SKM-1 treated with dmso at 0.1 percent for 144 hours (cell line): ENCODE measurements around the gene SSTR5.

Experiments
- DNase-seq: peaks from one replicate; lab custom pipeline; 2025; ENCODE audit not compliant: unreplicated experiment; lab: John Stamatoyannopoulos, UW

SSTR5 gene

DNA sequence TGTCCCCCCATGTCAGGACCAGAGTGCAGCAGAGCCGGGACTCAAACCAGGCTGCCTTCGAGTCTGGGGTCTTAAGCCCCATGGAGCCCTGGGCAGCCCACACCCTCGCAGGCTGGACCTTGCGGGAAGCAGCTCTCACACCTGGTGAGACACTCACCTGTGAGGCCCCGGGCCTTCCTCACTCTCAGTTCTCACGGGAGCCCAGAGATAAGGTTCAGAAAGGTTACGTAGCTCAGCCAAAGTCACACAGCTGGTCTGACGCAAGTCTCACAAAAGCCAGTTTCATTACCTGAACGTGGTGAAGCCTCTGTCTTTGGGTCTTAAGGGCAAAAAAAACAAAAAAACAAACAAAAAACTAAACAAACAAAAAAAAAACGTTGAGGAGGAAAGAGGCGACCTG, 32.8 kb upstream of the SSTR5 start:
- DNase-seq, result no peak

DNA sequence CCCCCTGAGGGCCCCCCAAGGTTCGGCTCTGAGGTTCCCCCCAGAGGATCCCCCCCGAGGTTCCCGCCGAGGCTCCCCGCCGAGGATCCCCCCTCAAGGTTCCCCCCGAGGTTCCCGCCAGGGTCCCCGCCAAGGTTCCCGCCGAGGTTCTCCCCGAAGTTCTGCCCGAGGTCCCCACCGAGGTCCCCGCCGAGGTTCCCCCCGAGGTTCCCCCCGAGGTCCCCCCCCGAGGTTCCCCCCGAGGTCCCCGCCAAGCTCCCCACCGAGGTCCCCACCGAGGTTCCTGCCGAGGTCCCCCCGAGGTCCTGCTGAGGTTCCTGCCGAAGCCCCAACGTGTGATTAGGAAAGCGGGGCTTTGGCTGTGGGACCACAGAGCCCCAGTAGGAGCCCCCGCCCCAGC, 32.2 kb upstream of the SSTR5 start:
- no peak for DNase-seq

DNA sequence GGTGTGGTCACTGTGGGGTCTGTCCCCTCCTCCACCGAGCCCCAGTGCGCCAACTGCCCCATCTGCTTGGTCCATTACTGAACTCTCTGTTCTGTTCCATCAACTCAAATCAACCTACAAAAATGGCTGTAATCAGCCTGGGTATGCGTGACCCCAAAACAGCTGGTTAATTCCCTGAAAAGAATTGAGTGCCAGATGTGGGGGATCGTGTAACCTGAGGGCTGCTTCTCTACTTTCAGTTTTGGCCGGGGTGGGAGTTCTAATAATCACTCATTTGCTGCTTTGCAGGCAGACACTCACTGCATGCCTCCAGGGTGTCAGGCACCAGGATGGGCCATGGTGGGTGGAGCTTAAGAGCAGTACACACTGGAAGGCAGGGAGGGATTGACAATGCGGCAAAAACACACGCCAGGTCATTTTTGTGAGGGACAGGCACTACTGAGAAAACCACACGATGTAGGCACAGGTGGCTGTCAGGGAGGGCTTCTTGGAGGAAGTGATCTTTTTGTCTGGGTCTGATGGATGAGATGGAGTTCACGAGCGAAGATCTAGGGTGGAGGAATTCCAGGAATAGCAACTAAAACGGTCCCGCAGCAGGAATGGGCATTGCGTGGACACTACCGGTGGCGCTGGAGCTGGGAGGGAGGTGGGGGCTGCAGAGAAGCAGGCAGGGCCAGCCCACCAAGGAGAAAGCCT, 30.4 kb upstream of the SSTR5 start:
- DNase-seq, result no peak

DNA sequence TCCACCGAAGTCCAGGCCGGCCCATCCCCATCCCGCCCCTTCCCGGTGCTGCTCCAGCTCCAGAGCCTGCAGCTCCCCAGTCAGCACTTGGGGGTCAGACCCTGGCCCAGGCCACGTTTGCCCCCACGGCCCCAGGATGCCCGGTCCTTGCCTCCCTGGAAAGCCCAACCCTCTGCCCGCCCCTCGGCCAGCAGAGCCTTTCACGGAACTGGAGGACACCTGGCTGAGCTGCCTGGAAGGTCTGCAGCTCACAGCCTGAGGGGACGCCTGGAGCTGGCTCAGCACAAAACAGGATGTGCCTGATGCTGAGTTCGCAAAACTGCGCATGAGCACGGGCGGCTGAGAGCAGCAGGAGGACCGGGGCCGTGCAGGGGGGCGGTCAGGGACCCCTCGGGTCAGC, 29.7 kb upstream of the SSTR5 start:
- DNase-seq, result no peak

DNA sequence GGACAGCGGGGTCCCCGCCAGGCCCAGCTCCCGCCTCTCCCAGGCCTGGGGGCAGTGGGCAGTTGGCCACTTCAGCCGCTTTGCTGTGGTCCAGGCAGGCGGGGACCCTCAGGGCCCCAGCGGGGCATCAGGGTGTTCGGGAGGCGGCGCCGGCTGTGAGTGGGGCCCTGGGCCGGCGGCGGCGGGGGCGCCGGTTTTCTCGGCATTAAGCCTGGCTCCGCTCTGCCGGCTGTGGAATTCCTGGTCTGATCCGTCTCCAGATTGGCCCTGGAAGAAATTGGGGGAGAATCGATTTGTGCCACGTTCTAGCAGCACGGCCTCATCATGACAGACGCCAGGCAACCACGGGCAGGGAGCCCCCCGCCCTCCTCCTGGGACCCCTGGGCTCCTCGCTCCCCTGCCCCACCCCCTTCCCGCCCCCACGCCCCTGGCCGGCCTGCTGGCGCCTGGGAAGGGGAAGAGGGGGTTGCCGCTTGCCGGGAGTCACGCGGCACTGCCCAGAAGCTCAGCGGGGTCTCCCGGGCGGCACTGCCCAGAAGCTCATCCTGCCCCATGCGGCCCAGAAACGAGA, 28.6 kb upstream of the SSTR5 start:
- DNase-seq, result no peak

DNA sequence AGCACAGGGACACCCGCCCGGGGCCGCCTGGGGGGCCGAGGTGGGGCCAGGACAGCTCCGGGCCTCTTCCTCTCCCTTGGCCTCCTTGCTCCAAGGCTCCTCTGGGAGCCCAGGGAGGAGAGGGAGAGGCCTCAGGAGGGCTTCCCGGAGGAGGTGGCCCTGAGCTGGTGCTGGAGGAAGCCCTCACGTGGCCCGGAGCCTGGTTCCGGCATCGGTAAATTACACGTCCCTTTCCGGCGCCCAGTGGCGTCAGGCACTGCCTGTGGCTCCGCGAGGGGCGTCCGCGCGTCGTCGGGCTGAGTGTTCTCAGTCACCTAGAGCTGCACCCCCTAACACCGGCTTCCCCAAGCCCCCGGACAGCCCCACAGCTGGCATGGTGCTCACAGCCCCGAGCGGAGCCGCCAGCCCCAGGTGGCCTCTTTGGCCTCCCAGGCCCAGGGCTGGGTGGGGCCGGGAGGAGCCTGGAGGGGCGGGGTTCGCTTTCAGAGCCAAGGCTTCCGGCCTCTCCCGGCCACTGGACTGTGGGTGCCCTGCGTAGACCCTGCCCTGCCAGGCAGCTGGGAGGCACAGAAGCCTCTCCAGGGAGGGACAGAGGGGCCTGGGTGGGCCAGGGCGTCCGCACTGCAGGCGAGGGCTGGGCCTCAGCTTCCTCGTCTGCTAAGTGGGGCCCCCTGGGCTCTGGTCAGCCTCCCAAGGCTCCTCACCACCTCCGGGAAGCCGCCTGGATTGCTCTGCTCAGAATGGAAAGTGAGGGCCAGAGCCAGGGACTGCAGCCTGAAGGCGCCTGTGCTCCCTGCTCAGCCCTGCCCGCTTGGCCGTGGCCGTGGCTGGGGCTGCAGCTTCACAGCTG, 27.9 kb upstream of the SSTR5 start:
- no peak for DNase-seq

DNA sequence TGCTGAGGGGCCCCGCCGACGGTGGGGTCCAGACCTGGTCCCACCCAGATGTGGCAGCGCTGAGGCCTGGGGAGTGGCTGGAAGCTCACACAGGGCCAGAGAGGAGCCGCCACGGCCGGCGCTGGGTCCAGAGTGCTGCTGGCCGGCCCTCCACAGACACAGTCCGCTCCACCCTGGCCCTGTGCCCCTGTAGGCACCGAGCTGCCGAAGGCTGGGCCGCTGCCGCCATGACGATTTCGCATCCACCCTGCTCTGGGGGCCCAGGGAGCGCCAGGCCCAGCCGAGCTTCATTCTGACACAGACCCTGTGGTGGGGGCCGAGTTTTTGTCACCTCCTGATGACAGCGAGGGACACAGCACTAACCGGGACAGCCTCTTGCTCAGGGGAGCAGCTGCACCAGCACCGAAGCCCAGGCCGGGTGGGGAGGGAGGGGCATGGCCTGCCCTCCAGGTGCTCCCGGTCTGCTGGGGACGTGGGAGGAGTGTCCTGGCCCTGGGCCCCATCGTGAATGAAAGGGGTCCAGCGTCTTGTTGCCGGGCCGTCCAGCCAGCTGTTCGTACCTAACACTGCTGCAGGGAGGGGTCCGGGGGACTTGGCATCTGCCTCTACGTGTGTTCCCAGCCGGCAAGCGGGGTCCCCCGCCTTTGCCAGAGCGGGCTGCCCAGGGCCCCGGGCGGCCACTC, 27.1 kb upstream of the SSTR5 start:
- no peak for DNase-seq

DNA sequence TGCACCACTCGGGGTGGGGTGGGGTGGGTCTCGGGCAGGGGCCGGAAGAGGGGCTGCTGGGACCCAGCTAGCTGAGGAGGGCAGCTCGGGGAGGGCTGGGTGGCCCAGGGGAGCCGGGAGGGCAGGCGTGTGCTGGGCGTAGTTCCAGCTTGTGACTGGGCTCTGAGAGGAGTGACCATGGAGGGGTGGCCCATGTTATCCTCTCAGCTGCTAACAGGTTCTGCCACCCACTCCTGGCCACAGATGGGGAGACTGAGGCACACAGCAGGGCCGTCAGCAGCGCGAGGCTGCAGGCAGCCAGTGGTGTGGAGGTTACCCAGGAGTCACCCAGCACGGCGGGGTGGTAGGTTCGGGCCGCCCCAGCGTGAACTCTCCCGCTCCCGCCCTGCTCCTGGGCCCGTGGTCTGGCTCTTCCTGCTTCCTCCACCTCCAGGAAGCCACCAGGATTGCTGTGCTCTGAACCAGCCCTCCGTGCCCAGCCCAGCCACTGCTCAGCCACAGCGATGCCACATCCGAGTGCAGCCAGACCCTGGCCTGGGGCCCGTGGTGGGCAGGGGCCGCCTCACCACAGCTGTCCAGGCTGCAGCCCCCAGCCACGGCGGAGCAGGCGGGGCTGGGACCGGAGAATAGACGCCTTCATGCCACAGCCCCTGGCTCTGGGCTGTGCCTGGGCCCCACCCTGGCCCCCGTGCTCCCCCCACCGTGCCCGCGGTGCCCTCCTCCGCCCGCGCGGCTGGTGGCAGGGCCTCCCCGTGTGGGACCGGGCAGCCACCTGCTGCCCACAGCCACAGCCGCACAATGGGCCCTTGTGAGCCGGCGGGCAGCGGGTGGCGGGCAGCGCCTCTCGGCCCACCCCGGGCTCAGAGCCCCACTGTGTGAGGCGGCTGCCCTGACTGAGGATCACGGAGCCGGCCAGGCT, 26.3 kb upstream of the SSTR5 start:
- no peak for DNase-seq

DNA sequence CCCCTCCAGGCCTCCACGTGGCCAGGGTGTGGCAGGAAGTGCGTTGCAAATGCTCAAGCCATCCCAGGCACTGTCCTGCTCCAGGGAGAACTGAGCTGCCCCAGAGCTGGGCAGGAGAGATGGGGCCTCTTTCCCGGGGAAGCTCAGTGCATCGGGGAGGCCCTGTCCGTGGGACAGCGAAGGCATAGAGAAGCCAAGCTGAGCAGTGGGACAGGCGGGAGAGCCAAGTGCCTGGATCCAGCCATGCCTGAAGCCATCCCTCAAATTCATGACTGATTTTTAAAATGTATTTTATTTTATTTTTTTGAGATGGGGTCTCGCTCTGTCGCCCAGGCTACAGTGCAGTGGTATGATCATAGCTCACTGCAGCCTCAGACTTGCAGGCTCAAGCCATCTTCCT, 25.4 kb upstream of the SSTR5 start:
- no peak for DNase-seq

DNA sequence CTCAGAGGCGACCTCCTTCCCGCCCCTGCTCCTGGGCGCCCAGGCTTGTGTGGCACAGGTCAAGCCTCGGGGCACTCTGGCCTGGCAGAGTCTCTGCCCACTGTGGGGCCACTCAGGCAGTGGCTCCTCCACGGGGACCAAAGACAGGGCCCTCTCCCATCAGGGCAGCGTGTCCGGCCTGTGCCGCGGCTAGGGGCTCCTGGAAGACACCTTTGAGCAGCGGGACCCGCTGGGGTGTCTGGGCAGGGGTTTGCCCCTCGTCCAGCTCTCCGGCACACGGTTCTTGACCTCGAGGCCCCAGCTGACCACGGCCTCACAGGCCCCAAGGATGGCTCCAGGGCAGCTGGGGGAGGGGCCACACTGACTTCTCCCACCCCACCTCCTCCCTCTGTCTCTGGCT, 24.7 kb upstream of the SSTR5 start:
- no peak for DNase-seq

DNA sequence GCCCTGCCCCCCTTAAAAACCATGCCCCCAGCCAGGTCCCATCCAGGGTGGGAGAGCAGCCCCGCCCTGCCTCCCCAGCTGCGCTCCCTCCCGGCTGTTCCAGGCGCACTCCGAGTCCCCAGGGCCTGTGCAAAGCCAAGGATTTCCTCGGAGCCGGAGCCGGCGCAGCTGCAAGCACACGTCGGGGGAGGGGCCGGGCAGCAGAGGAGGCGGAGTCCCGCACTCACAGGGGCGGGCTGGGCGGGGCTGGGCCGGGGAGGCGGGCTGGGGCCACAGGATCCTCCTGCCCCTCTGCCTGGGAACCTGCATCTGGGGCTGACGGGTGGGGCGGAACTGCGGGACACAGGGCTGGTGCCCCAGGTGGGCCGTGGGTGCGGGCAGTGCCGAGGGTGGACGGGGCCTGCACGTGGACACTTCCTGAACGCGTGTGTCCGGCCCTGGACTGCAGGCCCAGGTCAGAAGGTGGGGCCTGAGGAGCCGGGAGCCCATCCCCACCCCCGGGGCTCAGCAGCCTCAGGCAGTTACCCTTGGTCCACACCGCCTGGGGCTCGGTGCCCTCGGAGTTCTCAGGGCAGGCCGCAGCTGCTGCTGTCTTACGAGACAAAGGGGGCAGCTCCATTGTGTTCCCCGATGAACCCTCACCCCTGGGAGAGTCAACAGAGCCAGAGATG, 24.0 kb upstream of the SSTR5 start:
- DNase-seq, result no peak

DNA sequence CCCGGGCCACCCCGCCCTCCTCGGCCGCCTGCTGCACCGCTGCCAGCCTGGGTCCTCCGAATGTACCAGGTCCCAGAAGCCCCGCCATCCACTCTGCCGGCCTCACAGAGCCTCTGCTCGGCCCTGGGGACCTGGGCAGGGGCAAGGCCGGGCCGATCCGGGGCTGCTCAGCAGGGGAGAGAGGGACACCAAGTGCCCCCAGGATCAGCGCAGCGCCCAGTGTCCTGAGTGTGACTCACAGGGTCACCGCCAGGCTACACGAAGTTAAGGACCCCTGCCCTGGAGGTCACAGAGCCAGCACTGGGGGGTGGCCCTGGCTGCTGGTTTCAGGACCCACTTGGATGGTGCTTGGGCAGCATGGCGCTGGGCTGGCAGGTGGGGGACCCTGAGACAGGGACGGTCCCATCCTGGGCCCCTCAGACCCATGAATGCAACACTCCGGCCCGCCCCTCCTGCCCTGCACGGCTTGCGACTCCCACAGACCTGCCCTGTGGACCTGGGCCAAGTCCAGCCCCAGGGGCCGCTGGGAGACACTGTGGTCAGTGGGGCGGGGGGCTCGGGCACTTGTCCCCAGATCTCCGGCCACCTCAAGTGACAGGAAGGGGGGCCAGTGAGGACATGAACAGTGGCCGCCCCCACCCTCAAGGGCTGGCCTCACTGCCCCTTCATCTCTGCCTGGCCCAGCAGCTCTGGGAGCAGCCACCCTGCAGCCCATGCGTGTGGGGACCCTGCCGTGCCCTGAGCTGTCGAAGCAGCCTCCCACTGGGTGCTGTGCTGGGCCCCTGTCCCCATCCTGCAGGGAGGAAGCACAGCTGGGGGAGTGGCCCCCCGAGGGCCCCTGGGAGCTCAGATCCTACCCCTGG, 23.2 kb upstream of the SSTR5 start:
- no peak for DNase-seq

DNA sequence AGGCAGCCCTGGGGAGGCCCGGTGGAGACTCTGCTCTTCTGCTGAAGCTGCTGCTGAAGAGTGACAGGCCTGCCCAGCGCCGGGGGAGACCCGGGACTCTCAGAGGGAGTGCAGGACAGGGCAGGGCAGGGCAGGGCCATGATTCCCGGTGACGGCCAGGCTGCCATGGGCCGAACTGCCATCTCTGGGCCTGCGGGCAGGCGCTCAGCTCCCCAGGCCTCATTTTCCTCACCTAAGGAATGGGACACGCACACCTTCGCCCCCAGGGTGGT, 22.6 kb upstream of the SSTR5 start:
- DNase-seq, result no peak

DNA sequence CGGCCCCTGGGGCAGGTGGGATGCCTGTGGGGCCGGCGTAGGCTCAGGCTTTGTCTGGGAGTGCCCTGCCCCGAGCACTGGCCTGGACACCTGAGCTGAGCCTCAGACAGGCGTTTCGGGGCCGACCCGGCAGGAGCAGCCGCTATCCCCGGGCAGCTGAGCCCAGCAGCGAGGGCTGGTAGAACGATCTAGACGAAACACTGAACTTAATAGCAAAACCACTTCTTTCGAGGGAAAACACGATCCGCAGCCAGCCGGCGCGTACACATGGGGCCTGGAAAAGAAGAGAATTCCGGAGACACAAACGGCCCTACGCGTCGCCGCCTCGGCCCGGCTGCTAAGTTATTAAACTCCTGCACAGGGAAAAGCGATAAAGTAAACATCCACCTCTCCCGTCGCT, 22.0 kb upstream of the SSTR5 start:
- DNase-seq, result no peak

DNA sequence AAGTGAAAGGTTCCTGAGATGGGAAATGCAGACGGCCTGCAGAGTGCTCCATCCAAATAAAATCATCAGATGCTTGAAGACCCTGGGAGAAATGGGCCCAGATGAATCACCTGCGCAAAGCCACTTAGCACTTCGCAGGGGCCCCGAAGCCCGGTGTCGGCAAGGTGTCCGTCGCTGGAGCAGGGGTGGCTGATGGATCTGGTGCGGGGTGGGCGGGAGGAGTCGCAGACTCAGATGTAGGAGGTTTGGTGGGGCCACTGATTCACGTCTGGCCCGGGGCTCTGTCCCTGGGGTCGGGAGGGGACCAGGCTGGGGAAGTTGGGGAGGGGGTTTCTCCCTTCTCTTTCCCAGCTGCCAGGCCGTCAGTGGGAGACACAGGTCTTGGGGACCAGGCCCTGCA, 21.6 kb upstream of the SSTR5 start:
- no peak for DNase-seq

DNA sequence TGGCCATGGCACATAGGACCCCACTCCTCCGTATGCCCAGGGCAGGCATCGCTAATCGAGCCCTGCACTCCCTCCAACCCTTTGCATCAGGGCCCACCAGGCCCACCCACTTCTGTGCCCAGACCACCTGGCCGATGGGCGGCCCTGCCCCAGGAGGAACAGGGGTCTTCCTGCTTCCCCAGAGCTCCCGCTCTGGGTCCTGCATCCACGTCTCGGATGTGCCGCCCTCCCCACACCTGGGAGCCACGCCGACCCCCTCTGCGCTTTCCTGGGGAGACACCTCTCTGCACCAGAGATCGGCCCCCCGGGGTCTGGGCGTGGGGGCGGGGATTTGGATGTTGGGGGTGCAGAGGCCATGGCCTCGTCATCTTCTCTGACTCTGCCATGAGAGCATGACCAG, 21.1 kb upstream of the SSTR5 start:
- DNase-seq, result no peak

DNA sequence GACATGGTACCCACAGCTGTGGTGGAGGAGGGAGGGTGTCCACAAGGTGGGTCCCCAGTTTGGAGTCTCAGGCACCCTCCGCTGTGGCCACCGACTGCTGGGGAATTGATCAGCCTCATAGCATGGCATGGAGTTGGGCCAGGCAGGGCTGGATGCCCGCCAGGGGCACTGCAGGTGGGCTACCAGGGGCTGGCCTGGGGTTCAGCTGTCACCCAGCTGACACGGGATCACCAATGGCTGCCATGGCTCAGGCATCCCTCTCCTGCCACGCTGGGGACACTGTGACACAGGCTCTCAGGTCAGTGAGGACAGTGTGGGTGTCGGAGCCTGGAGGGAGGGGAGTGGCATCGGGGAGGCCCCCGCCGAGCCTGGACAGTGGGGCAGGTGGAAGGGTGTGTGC, 19.8 kb upstream of the SSTR5 start:
- DNase-seq, result no peak

DNA sequence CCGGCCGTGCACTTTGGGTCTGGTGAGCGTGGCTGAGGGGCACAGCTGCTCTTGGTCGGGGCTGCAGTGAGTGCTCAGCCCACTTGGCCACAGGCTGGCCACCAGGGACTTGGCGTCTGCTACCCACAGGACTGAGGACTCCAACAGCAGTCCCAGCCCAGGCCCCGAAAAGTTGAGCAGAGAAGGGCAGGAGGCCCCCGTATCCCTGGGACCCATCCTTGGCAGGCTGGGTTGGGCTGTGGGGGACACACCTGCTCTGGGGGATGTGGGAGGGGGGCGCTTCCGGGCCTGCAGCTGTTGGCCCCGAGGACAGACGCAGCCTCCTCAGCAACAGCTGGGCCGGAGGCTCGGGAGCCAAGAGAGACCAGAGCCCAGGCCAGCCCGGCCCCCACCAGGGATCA, 19.4 kb upstream of the SSTR5 start:
- DNase-seq, result no peak

DNA sequence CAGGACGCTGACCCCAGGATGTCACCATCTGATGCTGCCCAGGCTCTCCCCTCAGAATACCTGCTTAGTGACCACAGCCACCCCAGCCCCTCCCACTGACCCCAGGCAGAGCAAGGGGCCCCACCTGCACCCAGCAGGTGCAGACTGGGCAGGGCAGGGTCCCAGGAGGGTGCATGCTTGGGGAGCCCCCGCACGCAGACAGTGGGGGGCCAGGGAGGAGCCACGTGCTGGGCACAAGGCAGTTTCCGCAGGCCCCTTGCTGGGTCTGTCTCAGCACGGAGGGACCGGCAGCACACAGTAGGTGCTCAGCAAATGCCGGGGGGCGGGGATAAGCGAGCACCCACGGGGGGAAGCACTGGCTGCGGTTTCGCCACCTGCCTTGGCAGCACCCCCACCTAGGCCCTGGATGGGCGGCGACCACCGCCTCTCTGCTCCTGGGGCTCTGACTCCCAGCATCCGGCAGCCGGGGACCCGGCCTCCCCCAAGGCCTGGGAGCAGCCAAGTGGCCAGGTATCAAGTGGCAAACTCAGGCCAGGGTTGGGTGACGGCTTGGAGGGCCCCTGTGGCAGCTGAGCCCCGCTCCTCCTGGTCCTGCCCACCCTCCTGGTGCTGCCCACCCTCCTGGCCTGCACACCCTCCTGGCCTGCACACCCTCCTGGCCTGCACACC, 18.7 kb upstream of the SSTR5 start:
- no peak for DNase-seq
